ENCODE results near the gene TNFRSF14.

The TNFRSF14 gene

GRCh38 chr1:2556678-2557481 is 709 bp downstream of the TNFRSF14 start:
- TF ChIP-seq ZFP3 (CRISPR knock-in tag; IDR thresholded peaks at IDR 0.05) (no peak), ZNF8 (CRISPR knock-in tag; IDR thresholded peaks at IDR 0.05) (no peak), ARNTL (CRISPR knock-in tag; IDR thresholded peaks at IDR 0.05; ENCODE audit: borderline replicate concordance, low read depth) (no peak), ISL1 (CRISPR knock-in tag; IDR thresholded peaks at IDR 0.05) (no peak), ZNF565 (CRISPR knock-in tag; conservative IDR thresholded peaks at IDR 0.05; ENCODE audit: low read depth) (no peak), RARB (CRISPR knock-in tag; IDR thresholded peaks at IDR 0.05) (no peak)
- TF ChIP-seq, protein P1, sequence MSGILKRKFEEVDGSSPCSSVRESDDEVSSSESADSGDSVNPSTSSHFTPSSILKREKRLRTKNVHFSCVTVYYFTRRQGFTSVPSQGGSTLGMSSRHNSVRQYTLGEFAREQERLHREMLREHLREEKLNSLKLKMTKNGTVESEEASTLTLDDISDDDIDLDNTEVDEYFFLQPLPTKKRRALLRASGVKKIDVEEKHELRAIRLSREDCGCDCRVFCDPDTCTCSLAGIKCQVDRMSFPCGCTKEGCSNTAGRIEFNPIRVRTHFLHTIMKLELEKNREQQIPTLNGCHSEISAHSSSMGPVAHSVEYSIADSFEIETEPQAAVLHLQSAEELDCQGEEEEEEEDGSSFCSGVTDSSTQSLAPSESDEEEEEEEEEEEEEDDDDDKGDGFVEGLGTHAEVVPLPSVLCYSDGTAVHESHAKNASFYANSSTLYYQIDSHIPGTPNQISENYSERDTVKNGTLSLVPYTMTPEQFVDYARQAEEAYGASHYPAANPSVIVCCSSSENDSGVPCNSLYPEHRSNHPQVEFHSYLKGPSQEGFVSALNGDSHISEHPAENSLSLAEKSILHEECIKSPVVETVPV (CRISPR knock-in tag; IDR thresholded peaks at IDR 0.05) = no peak
- ATAC-seq = no peak

DNA sequence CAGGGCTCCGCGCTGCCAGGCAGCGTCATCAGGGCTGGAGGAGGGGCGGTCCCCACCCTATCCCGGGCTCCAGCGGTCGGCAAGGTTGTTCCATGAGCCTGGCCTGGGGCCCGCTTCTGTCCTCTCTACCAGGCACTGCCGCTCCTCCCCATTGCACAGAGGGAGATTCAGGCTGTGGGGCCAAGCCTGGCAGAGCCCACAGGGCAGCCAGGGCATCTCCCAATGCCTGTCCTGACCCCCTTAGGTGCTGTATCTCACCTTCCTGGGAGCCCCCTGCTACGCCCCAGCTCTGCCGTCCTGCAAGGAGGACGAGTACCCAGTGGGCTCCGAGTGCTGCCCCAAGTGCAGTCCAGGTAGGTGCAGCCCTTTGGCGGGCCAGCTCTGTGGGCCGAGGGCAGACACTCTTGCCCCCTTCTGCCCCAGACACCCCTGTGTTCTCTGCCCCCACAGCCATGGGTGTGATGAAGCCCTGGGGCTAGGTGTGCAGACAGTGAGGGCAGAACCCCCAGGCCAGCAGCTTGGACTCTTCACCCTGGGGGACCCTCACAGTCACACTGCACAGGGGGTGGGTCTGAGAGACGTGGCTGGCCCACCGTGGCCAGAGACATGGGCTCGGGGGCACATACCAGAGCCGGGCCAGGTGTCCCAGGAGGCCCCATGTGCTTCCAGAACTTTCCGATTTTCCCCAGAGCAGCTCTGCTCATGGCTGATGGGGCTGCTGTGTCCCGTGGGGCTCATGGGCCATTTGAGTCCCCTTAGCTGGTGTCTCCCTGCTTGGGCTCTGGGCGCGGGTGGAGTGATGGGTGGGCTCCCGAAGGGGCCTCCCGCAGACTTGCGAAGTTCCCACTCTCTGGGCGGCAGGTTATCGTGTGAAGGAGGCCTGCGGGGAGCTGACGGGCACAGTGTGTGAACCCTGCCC is 1.6 kb downstream of the TNFRSF14 start:
- no peak for ATAC-seq
- TF ChIP-seq ESRRG (CRISPR knock-in tag; IDR thresholded peaks at IDR 0.05) (no peak), OSR1 (CRISPR knock-in tag; IDR thresholded peaks at IDR 0.05) (no peak), TCF4 (CRISPR knock-in tag; IDR thresholded peaks at IDR 0.05; ENCODE audit: borderline replicate concordance) (no peak), ISL1 (CRISPR knock-in tag; IDR thresholded peaks at IDR 0.05) (no peak), ZNF8 (CRISPR knock-in tag; IDR thresholded peaks at IDR 0.05) (no peak), ZNF70 (CRISPR knock-in tag; IDR thresholded peaks at IDR 0.05) (no peak), BACH2 (CRISPR knock-in tag; IDR thresholded peaks at IDR 0.05; ENCODE audit: borderline replicate concordance) (no peak), ZFP3 (CRISPR knock-in tag; IDR thresholded peaks at IDR 0.05) (no peak), ZFP30 (CRISPR knock-in tag; IDR thresholded peaks at IDR 0.05) (no peak), PPARA (CRISPR knock-in tag; IDR thresholded peaks at IDR 0.05; ENCODE audit: borderline replicate concordance) (no peak), TOX (CRISPR knock-in tag; IDR thresholded peaks at IDR 0.05; ENCODE audit: borderline replicate concordance) (no peak), ZC3H10 (CRISPR knock-in tag; IDR thresholded peaks at IDR 0.05) (no peak), ARNTL (CRISPR knock-in tag; IDR thresholded peaks at IDR 0.05; ENCODE audit: borderline replicate concordance, low read depth) (no peak), ZNF565 (CRISPR knock-in tag; conservative IDR thresholded peaks at IDR 0.05; ENCODE audit: low read depth) (no peak)
- TF ChIP-seq, protein P2, sequence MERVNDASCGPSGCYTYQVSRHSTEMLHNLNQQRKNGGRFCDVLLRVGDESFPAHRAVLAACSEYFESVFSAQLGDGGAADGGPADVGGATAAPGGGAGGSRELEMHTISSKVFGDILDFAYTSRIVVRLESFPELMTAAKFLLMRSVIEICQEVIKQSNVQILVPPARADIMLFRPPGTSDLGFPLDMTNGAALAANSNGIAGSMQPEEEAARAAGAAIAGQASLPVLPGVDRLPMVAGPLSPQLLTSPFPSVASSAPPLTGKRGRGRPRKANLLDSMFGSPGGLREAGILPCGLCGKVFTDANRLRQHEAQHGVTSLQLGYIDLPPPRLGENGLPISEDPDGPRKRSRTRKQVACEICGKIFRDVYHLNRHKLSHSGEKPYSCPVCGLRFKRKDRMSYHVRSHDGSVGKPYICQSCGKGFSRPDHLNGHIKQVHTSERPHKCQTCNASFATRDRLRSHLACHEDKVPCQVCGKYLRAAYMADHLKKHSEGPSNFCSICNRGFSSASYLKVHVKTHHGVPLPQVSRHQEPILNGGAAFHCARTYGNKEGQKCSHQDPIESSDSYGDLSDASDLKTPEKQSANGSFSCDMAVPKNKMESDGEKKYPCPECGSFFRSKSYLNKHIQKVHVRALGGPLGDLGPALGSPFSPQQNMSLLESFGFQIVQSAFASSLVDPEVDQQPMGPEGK (CRISPR knock-in tag; IDR thresholded peaks at IDR 0.05; ENCODE audit: borderline replicate concordance) = no peak

- TF ChIP-seq TCF4 (CRISPR knock-in tag; IDR thresholded peaks at IDR 0.05; ENCODE audit: borderline replicate concordance) = no peak
- no peak for TF ChIP-seq RARB (CRISPR knock-in tag; IDR thresholded peaks at IDR 0.05)
- no peak for TF ChIP-seq ARNTL (CRISPR knock-in tag; IDR thresholded peaks at IDR 0.05; ENCODE audit: borderline replicate concordance, low read depth)
- TF ChIP-seq ZFP3 (CRISPR knock-in tag; IDR thresholded peaks at IDR 0.05) = no peak
- TF ChIP-seq CREB5 (CRISPR knock-in tag; IDR thresholded peaks at IDR 0.05; ENCODE audit: low read depth) = no peak
- TF ChIP-seq, protein P2 (CRISPR knock-in tag; IDR thresholded peaks at IDR 0.05; ENCODE audit: borderline replicate concordance) = no peak
- no peak for TF ChIP-seq ESRRG (CRISPR knock-in tag; IDR thresholded peaks at IDR 0.05)
- TF ChIP-seq ZNF565 (CRISPR knock-in tag; conservative IDR thresholded peaks at IDR 0.05; ENCODE audit: low read depth) = no peak
- no peak for TF ChIP-seq ISL1 (CRISPR knock-in tag; IDR thresholded peaks at IDR 0.05)
- no peak for TF ChIP-seq BACH2 (CRISPR knock-in tag; IDR thresholded peaks at IDR 0.05; ENCODE audit: borderline replicate concordance)
- no peak for TF ChIP-seq ZC3H10 (CRISPR knock-in tag; IDR thresholded peaks at IDR 0.05)
- TF ChIP-seq ZFP30 (CRISPR knock-in tag; IDR thresholded peaks at IDR 0.05) = no peak
- no peak for TF ChIP-seq CSDC2 (CRISPR knock-in tag; IDR thresholded peaks at IDR 0.05)
- TF ChIP-seq TSHZ2 (CRISPR knock-in tag; IDR thresholded peaks at IDR 0.05) = no peak
- no peak for TF ChIP-seq PPARA (CRISPR knock-in tag; IDR thresholded peaks at IDR 0.05; ENCODE audit: borderline replicate concordance)
Observed at GRCh38 chr1:2558420-2558819, 2.2 kb downstream of the TNFRSF14 start.

More at GRCh38 chr1:2558420-2558819, 2.2 kb downstream of the TNFRSF14 start:
- ATAC-seq = no peak

Data from SK-N-SH treated with all-trans-retinoic acid at 6 μM for 48 hours (cell line).